Vagina (tissue), 2 donors: Measurements from ENCODE around the gene ZNF785. TPM values are rescaled to one million over a fixed set of nuclear protein-coding genes. Genes with fewer than 3 reads are reported as not detected.

ENCODE experiments used
- DNase-seq, 2 donors: peaks; one replicate each; pipeline ENCODE4 v3.0.0-alpha.2; 2017; ENCODE audit errors: extremely low spot score in 2 of 2
- H3K27ac ChIP-seq: fragments of 200-600 bp; sonication (generic); one replicate; pipeline ENCODE4 v1.5.1; 2019
- H3K27me3 ChIP-seq: fragments of 200-600 bp; sonication (generic); one replicate; pipeline ENCODE4 v1.5.1; 2019
- H3K36me3 ChIP-seq, 2 donors: fragments of 200-600 bp; sonication (generic); one replicate each; pipeline ENCODE4 v1.5.1; 2017 to 2019
- H3K4me1 ChIP-seq: fragments of 200-600 bp; sonication (generic); one replicate; pipeline ENCODE4 v1.5.1; 2019
- H3K4me3 ChIP-seq, 2 donors: fragments of 200-600 bp; sonication (generic); 1 replicate in 1 of 2; 2 replicates in 1 of 2; pipeline ENCODE4 v1.5.1; 2016 to 2019
- H3K9me3 ChIP-seq: fragments of 200-600 bp; sonication (generic); one replicate; pipeline ENCODE4 v1.5.1; 2019
- POLR2A ChIP-seq, 2 donors: fragments of 450-650 bp; IDR thresholded peaks; one replicate each; pipeline ENCODE4 v1.6.1; 2017; ENCODE audit warnings: antibody characterized with exemption in 2 of 2, mild to moderate bottlenecking in 2 of 2, moderate library complexity in 2 of 2
- POLR2AphosphoS5 ChIP-seq, 2 donors: sonication (generic); formaldehyde crosslinking; IDR thresholded peaks; one replicate each; pipeline ENCODE4 v1.9.0; 2017; ENCODE audit warnings: antibody characterized with exemption in 2 of 2, mild to moderate bottlenecking in 2 of 2, low read depth in 1 of 2; ENCODE audit not compliant: insufficient read depth in 1 of 2
- intact Hi-C: fragments of 100-400 bp; cut with DNase I; formaldehyde crosslinking; loops from one replicate; pipeline ENCODE4 v1.15.1; 2023
- total RNA-seq: library from RNA; depleted of rRNA; stranded (reverse); fragments of >200 nt; gene quantifications from one replicate; pipeline ENCODE4 v1.2.3, GENCODE V29; 2016
- TF ChIP-seq, protein P1 (sequence below), 3 experiments: fragments of 450-650 bp in 2 of 3; fragments of 200-600 bp in 1 of 3; sonication (generic) in 1 of 3; IDR thresholded peaks; one replicate each; pipeline ENCODE4 v1.5.1; 2017 to 2019; ENCODE audit warnings: antibody characterized with exemption in 3 of 3, mild to moderate bottlenecking in 2 of 3, moderate library complexity in 2 of 3

Gene ZNF785
- total RNA-seq, 1 donor from 2014 or later: 21.6 TPM

- H3K27ac ChIP-seq: peak overlapping the region; percentile 51
- intact Hi-C loops: no loop called here
- no peak for TF ChIP-seq POLR2AphosphoS5 (IDR thresholded peaks at IDR 0.05; ENCODE audit: insufficient read depth in 1 of 2, low read depth in 1 of 2)
- TF ChIP-seq, protein P1, sequence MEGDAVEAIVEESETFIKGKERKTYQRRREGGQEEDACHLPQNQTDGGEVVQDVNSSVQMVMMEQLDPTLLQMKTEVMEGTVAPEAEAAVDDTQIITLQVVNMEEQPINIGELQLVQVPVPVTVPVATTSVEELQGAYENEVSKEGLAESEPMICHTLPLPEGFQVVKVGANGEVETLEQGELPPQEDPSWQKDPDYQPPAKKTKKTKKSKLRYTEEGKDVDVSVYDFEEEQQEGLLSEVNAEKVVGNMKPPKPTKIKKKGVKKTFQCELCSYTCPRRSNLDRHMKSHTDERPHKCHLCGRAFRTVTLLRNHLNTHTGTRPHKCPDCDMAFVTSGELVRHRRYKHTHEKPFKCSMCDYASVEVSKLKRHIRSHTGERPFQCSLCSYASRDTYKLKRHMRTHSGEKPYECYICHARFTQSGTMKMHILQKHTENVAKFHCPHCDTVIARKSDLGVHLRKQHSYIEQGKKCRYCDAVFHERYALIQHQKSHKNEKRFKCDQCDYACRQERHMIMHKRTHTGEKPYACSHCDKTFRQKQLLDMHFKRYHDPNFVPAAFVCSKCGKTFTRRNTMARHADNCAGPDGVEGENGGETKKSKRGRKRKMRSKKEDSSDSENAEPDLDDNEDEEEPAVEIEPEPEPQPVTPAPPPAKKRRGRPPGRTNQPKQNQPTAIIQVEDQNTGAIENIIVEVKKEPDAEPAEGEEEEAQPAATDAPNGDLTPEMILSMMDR (IDR thresholded peaks at IDR 0.05): no peak
- TF ChIP-seq POLR2A (IDR thresholded peaks at IDR 0.05): no peak
- peaks cover 27% of the 10 kb centered on the region for H3K4me1 ChIP-seq
- H3K27me3 ChIP-seq: no peaks in the 10 kb centered on the region
- H3K36me3 ChIP-seq: no peaks in the 10 kb centered on the region
- no peaks in the 10 kb centered on the region for H3K9me3 ChIP-seq
- H3K4me3 ChIP-seq: peak overlapping the region in 1 of 2 donors; percentile 43
- DNase-seq: no peak
Observed at GRCh38 chr16:30562021-30562420, 23.5 kb downstream of the ZNF785 start.

DNA sequence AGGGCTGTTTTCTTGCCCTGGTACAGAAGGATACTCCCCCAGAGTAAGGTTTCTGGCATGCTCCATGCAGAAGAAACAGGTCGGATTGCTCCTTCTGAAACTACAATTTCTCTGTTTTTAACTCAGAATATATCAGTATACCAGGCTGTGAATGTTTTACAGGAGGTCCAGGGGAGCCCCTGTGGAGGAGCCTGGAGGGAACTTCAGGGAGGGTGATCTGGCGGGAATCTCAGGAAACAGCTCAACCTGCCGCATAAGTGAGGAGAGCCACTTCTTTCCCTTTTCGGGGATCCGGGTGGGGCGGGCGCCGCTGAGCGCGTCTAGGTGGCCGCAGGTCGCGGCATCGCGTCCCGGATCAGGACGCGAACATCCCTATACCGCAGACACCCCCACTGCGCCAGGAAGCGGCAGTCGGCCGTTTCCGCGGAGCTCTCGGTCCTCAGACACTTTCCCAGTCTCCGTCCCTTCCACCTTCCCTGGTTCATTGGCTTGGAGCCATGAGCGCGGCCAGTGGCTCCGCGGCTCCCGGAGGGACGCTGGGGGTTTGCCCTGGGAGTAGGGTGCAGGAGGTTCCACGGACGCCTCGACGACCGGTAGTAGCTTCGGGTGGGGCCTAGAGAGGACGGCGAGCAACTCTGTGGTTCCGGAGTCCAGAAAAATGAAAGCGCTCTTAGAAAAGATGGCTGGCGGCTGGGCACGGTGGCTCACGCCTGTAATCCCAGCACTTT is 24.2 kb downstream of the ZNF785 start:
- Histone ChIP-seq H3K27ac (peak overlapping the region; percentile 51), H3K4me3 (peak overlapping the region; percentile 43 to 62), H3K36me3 (no peaks in the 10 kb centered on the region), H3K27me3 (no peaks in the 10 kb centered on the region), H3K4me1 (peaks cover 27% of the 10 kb centered on the region), H3K9me3 (no peaks in the 10 kb centered on the region)
- intact Hi-C loops: no loop called here
- DNase-seq: no peak
- peak in 1 of 2 donors; percentile 52 for TF ChIP-seq POLR2AphosphoS5 (IDR thresholded peaks at IDR 0.05; ENCODE audit: insufficient read depth in 1 of 2, low read depth in 1 of 2)
- TF ChIP-seq, protein P1 (IDR thresholded peaks at IDR 0.05): no peak
- TF ChIP-seq POLR2A (IDR thresholded peaks at IDR 0.05): no peak

DNA sequence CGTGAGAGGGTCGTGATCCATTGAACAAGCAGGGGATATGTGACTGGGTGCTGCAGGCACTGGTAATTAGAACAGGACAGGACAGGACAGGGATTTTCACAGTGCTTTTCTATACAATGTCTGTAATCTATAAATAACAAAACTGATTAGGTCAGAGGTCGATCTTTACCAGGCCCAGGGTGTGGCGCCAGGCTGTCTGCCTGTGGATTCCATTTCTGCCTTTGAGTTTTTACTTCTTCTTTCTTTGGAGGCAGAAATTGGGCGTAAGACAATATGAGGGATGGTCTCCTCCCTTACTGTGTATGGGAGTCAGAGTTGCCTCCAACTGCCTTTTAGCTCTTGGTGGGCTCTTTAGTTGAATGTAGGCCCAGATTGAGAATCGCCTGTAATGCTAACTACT is 25.8 kb downstream of the ZNF785 start:
- Histone ChIP-seq H3K27me3 (no peaks in the 10 kb centered on the region), H3K9me3 (no peaks in the 10 kb centered on the region), H3K4me1 (peaks cover 26% of the 10 kb centered on the region), H3K4me3 (no peak overlapping the region), H3K36me3 (peaks cover 0 to 15% of the 10 kb centered on the region in 2 donors), H3K27ac (no peak overlapping the region)
- no peak for DNase-seq
- TF ChIP-seq, protein P1 (IDR thresholded peaks at IDR 0.05): no peak
- TF ChIP-seq POLR2AphosphoS5 (IDR thresholded peaks at IDR 0.05; ENCODE audit: insufficient read depth in 1 of 2, low read depth in 1 of 2): no peak
- TF ChIP-seq POLR2A (IDR thresholded peaks at IDR 0.05): no peak
- intact Hi-C loops: loop anchor here (2.0 kb wide), 1 partner anchor 25 kb away; the partner anchor contains the start of gene ZNF747

GRCh38 chr16:30558789-30559377 is 26.6 kb downstream of the ZNF785 start:
- intact Hi-C loops: loop anchor here (1.0 to 2.0 kb wide), 2 partner anchors 24 to 26 kb away; partner anchors contain the start of genes ZNF747 and ZNF785
- peaks cover 26% of the 10 kb centered on the region for H3K4me1 ChIP-seq
- no peaks in the 10 kb centered on the region for H3K27me3 ChIP-seq
- peaks cover 0 to 16% of the 10 kb centered on the region in 2 donors for H3K36me3 ChIP-seq
- TF ChIP-seq, protein P1 (IDR thresholded peaks at IDR 0.05): no peak
- peak in 1 of 2 donors; percentile 17 for TF ChIP-seq POLR2A (IDR thresholded peaks at IDR 0.05)
- H3K9me3 ChIP-seq: no peaks in the 10 kb centered on the region
- no peak for DNase-seq
- H3K4me3 ChIP-seq: peak overlapping the region; percentile 78 to 95
- peak overlapping the region; percentile 77 for H3K27ac ChIP-seq
